Gastroesophageal sphincter (tissue), 4 donors: ENCODE results near the gene ARHGEF4. TPM values are rescaled to one million over a fixed set of nuclear protein-coding genes. Genes with fewer than 3 reads are reported as not detected.

Experiments
- ATAC-seq: fragments of 150-250 bp; one replicate; pipeline ENCODE4 v1.9.1; 2016; ENCODE audit warnings: mild to moderate bottlenecking, moderate library complexity
- H3K27ac ChIP-seq, 4 donors: fragments of 200-600 bp; sonication (generic) in 3 of 4; 1 replicate in 3 of 4; 2 replicates in 1 of 4; pipeline ENCODE4 v1.5.1; 2016 to 2019
- H3K27me3 ChIP-seq: fragments of 200-600 bp; sonication (generic); one replicate; pipeline ENCODE4 v1.5.1; 2019
- H3K36me3 ChIP-seq, 2 donors: fragments of 200-600 bp; sonication (generic); one replicate each; pipeline ENCODE4 v1.5.1; 2019; ENCODE audit warnings: control low read depth in 1 of 2
- H3K4me1 ChIP-seq, 3 donors: fragments of 200-600 bp; sonication (generic); 1 replicate in 2 of 3; 2 replicates in 1 of 3; pipeline ENCODE4 v1.5.1; 2016 to 2019; ENCODE audit warnings: control low read depth in 2 of 3
- H3K4me3 ChIP-seq, 2 donors: fragments of 200-600 bp; sonication (generic); one replicate each; pipeline ENCODE4 v1.5.1; 2019; ENCODE audit warnings: mild to moderate bottlenecking in 1 of 2, moderate library complexity in 1 of 2
- H3K9me3 ChIP-seq, 3 donors: fragments of 200-600 bp; sonication (generic); one replicate each; pipeline ENCODE4 v1.5.1; 2017 to 2019; ENCODE audit warnings: control low read depth in 2 of 3
- CTCF ChIP-seq, 4 experiments: fragments of 200-600 bp in 2 of 4; fragments of 450-650 bp in 2 of 4; sonication (generic) in 1 of 4; IDR thresholded peaks; one replicate each; pipeline ENCODE4 v1.5.1; 2017 to 2019; ENCODE audit warnings: antibody characterized with exemption in 4 of 4, mild to moderate bottlenecking in 2 of 4, moderate library complexity in 2 of 4
- EP300 ChIP-seq: sonication (generic); formaldehyde crosslinking; IDR thresholded peaks from one replicate; pipeline ENCODE4 v1.6.1; 2017; ENCODE audit warnings: antibody characterized with exemption, mild to moderate bottlenecking
- POLR2A ChIP-seq, 2 donors: fragments of 450-650 bp; IDR thresholded peaks; one replicate each; pipeline ENCODE4 v1.6.1; 2017; ENCODE audit warnings: antibody characterized with exemption in 2 of 2, mild to moderate bottlenecking in 2 of 2, moderate library complexity in 1 of 2
- POLR2AphosphoS5 ChIP-seq: sonication (generic); formaldehyde crosslinking; IDR thresholded peaks from one replicate; pipeline ENCODE4 v1.6.1; 2017; ENCODE audit warnings: antibody characterized with exemption
- WGBS, 2 donors: methylation state at CpG; one replicate each; pipeline ENCODE4 v1.1.5; 2018; ENCODE audit warnings: low coverage in 1 of 2; 5-methylcytosine and 5-hydroxymethylcytosine counted together
- total RNA-seq, 4 donors: library from RNA; depleted of rRNA; stranded (reverse); fragments of >200 nt; gene quantifications; one replicate each; pipeline ENCODE4 v1.1.0, GENCODE V29; 2016

The ARHGEF4 gene
- total RNA-seq, 4 donors from 2014 or later = 15.9 to 59.5 (median 21.8) TPM

GRCh38 chr2:130930740-130931659, 94.3 kb downstream of the ARHGEF4 start:
- 69 to 73% methylated on average over 3 to 7 of the region's 12 CpGs for WGBS, 2 donors
- TF ChIP-seq EP300 (no peak), POLR2A (IDR thresholded peaks at IDR 0.05) (no peak), CTCF (IDR thresholded peaks at IDR 0.05) (no peak), POLR2AphosphoS5 (no peak)
- H3K4me1 ChIP-seq = no peaks in the 10 kb centered on the region

GRCh38 chr2:130933501-130933900, 96.8 kb downstream of the ARHGEF4 start:
- Histone ChIP-seq H3K4me3 (no peak overlapping the region), H3K9me3 (peaks cover 0 to 31% (median 0%) of the 10 kb centered on the region in 3 donors), H3K4me1 (no peaks in the 10 kb centered on the region), H3K27ac (no peak overlapping the region), H3K27me3 (peaks cover 6% of the 10 kb centered on the region), H3K36me3 (no peaks in the 10 kb centered on the region)
- ATAC-seq = no peak
- WGBS, 2 donors = 28 to 58% methylated on average over 2 of the region's 2 CpGs
- TF ChIP-seq POLR2A (IDR thresholded peaks at IDR 0.05) (no peak), POLR2AphosphoS5 (no peak), CTCF (IDR thresholded peaks at IDR 0.05) (no peak), EP300 (no peak)

More at GRCh38 chr2:130930740-130931659, 94.3 kb downstream of the ARHGEF4 start:
- ATAC-seq = no peak
- Histone ChIP-seq H3K27ac (no peak overlapping the region), H3K27me3 (peaks cover 13% of the 10 kb centered on the region), H3K4me3 (no peak overlapping the region), H3K9me3 (peaks cover 0 to 29% (median 0%) of the 10 kb centered on the region in 3 donors), H3K36me3 (no peaks in the 10 kb centered on the region)

- no peaks in the 10 kb centered on the region for H3K27me3 ChIP-seq
- no peak for TF ChIP-seq CTCF (IDR thresholded peaks at IDR 0.05)
- TF ChIP-seq POLR2AphosphoS5 = no peak
- no peak for TF ChIP-seq POLR2A (IDR thresholded peaks at IDR 0.05)
- no peak for TF ChIP-seq EP300
- peaks cover 0 to 27% (median 0%) of the 10 kb centered on the region in 3 donors for H3K9me3 ChIP-seq
- ATAC-seq = no peak
- H3K36me3 ChIP-seq = no peaks in the 10 kb centered on the region
- H3K4me3 ChIP-seq = no peak overlapping the region
- no peaks in the 10 kb centered on the region for H3K4me1 ChIP-seq
- H3K27ac ChIP-seq = no peak overlapping the region
Measured at GRCh38 chr2:130936451-130936850, 99.7 kb downstream of the ARHGEF4 start.

GRCh38 chr2:130947967-130948366, 111.3 kb downstream of the ARHGEF4 start:
- Histone ChIP-seq H3K4me3 (no peak overlapping the region), H3K4me1 (no peaks in the 10 kb centered on the region), H3K27ac (no peak overlapping the region), H3K27me3 (peaks cover 6% of the 10 kb centered on the region), H3K9me3 (peaks cover 0 to 37% (median 0%) of the 10 kb centered on the region in 3 donors), H3K36me3 (no peaks in the 10 kb centered on the region)
- WGBS, 2 donors = 70 to 73% methylated on average over 4 to 5 of the region's 6 CpGs
- ATAC-seq = no peak
- TF ChIP-seq POLR2A (IDR thresholded peaks at IDR 0.05) (no peak), EP300 (no peak), CTCF (IDR thresholded peaks at IDR 0.05) (no peak), POLR2AphosphoS5 (no peak)

GRCh38 chr2:130949954-130950353, 113.2 kb downstream of the ARHGEF4 start:
- H3K36me3 ChIP-seq = no peaks in the 10 kb centered on the region
- peaks cover 6% of the 10 kb centered on the region for H3K27me3 ChIP-seq
- no peak for ATAC-seq
- H3K9me3 ChIP-seq = peaks cover 0 to 30% (median 0%) of the 10 kb centered on the region in 3 donors
- WGBS, 2 donors = 100% methylated on average over 1 of the region's 6 CpGs; no CpG with 5 or more reads in 1 of the 2 donors
- H3K27ac ChIP-seq = no peak overlapping the region
- no peaks in the 10 kb centered on the region for H3K4me1 ChIP-seq
- no peak overlapping the region for H3K4me3 ChIP-seq
- TF ChIP-seq POLR2AphosphoS5 (no peak), POLR2A (IDR thresholded peaks at IDR 0.05) (no peak), CTCF (IDR thresholded peaks at IDR 0.05) (no peak), EP300 (no peak)
